ENCODE data around the gene PRELID3B. TPM values are rescaled to one million over a fixed set of nuclear protein-coding genes. Genes with fewer than 3 reads are reported as not detected.

The PRELID3B gene
- total and polyA plus RNA-seq, 2 of the 13 experiments (the other 11 are each of a cell fraction or from before 2014, with no cell fraction given): 23.3 to 42.6 TPM

DNA sequence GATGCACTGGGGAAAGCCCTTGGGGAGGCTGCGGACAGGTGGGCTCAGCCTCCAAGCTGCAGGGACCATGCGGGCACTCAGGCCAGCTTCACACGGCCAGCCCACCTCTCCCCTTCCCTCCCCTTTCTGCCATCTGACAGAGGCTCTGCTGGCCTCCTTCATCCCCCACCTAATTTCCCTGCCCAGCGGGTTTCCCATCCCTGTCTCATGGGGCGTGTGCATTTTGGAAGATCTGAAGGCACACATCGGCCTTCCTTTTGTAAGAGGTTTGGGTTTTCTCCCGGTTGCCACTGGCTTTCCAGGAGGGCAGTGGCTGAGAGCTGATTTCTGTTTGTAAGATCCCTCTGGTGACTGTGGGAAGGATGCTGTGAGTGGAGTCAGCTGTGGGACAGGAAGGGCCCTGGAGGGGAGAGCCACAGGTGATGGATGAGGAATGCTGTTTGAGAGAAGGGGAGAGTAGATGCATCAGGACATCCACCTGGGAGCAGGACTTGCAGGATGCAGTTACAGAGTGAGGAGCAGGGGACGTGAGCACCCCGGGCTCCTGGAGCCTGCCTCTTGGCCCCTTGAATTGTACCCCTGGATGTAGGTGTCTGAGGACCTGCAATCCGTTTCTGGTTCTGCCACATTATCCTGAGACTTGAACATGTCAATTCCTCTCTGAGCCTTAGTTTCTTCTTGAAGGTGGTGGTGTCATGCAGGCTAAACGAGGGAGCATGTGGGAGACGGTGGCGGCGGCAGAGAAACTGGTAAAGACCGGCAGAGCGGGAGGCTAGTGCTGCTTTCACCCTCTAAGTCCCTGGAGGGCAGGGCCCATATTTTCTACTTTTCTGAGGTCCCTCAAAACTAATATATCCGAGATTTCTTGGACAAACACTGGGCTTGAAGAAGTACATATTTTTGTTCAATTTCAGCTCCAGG, 29.3 kb downstream of the PRELID3B start (continued):
- TF ChIP-seq, protein P1, sequence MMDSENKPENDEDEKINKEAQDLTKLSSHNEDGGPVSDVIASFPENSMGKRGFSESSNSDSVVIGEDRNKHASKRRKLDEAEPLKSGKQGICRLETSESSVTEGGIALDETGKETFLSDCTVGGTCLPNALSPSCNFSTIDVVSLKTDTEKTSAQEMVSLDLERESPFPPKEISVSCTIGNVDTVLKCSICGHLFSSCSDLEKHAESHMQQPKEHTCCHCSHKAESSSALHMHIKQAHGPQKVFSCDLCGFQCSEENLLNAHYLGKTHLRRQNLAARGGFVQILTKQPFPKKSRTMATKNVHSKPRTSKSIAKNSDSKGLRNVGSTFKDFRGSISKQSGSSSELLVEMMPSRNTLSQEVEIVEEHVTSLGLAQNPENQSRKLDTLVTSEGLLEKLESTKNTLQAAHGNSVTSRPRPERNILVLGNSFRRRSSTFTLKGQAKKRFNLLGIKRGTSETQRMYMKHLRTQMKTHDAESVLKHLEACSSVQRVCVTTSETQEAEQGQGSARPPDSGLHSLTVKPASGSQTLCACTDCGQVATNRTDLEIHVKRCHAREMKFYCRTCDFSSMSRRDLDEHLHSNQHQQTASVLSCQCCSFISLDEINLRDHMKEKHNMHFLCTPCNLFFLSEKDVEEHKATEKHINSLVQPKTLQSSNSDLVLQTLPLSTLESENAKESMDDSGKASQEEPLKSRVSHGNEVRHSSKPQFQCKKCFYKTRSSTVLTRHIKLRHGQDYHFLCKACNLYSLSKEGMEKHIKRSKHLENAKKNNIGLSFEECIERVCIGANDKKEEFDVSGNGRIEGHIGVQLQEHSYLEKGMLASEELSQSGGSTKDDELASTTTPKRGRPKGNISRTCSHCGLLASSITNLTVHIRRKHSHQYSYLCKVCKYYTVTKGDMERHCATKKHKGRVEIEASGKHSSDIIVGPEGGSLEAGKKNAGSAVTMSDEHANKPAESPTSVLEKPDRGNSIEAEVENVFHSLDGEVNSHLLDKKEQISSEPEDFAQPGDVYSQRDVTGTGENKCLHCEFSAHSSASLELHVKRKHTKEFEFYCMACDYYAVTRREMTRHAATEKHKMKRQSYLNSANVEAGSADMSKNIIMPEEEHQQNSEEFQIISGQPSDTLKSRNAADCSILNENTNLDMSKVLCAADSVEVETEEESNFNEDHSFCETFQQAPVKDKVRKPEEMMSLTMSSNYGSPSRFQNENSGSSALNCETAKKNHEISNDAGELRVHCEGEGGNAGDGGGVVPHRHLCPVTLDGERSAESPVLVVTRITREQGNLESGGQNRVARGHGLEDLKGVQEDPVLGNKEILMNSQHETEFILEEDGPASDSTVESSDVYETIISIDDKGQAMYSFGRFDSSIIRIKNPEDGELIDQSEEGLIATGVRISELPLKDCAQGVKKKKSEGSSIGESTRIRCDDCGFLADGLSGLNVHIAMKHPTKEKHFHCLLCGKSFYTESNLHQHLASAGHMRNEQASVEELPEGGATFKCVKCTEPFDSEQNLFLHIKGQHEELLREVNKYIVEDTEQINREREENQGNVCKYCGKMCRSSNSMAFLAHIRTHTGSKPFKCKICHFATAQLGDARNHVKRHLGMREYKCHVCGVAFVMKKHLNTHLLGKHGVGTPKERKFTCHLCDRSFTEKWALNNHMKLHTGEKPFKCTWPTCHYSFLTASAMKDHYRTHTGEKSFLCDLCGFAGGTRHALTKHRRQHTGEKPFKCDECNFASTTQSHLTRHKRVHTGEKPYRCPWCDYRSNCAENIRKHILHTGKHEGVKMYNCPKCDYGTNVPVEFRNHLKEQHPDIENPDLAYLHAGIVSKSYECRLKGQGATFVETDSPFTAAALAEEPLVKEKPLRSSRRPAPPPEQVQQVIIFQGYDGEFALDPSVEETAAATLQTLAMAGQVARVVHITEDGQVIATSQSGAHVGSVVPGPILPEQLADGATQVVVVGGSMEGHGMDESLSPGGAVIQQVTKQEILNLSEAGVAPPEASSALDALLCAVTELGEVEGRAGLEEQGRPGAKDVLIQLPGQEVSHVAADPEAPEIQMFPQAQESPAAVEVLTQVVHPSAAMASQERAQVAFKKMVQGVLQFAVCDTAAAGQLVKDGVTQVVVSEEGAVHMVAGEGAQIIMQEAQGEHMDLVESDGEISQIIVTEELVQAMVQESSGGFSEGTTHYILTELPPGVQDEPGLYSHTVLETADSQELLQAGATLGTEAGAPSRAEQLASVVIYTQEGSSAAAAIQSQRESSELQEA (CRISPR knock-in tag; IDR thresholded peaks at IDR 0.05; ENCODE audit: not compliant biosample characterization): no peak
- TF ChIP-seq, protein P2, sequence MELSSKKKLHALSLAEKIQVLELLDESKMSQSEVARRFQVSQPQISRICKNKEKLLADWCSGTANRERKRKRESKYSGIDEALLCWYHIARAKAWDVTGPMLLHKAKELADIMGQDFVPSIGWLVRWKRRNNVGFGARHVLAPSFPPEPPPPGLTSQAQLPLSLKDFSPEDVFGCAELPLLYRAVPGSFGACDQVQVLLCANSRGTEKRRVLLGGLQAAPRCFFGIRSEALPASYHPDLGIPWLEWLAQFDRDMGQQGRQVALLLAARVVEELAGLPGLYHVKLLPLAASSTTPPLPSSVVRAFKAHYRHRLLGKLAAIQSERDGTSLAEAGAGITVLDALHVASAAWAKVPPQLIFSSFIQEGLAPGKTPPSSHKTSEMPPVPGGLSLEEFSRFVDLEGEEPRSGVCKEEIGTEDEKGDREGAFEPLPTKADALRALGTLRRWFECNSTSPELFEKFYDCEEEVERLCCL (CRISPR knock-in tag; IDR thresholded peaks at IDR 0.05; ENCODE audit: borderline replicate concordance): no peak
- TF ChIP-seq ZNF546 (CRISPR knock-in tag; conservative IDR thresholded peaks at IDR 0.05): peak; percentile 97
- TF ChIP-seq HCFC1 (IDR thresholded peaks at IDR 0.05; ENCODE audit: low read depth, low read length): no peak
- 0 out of 2 replicates have a peak, but pooled peaks have one; percentile 65 for TF ChIP-seq ZNF430 (CRISPR knock-in tag; IDR thresholded peaks at IDR 0.05)
- no peak for TF ChIP-seq KDM2A (CRISPR knock-in tag; IDR thresholded peaks at IDR 0.05; ENCODE audit: borderline replicate concordance, low read depth)
- no peak for TF ChIP-seq MYC (CRISPR knock-in tag; IDR thresholded peaks at IDR 0.05; ENCODE audit: borderline replicate concordance)
- TF ChIP-seq ATAD3A (CRISPR knock-in tag; IDR thresholded peaks at IDR 0.05): no peak
- TF ChIP-seq THAP11 (CRISPR knock-in tag; IDR thresholded peaks at IDR 0.05): no peak
- peak; percentile 16; the same call in 1 of the 2 replicates for TF ChIP-seq SRY (CRISPR knock-in tag; IDR thresholded peaks at IDR 0.05)
- peak; percentile 5; the same call in 1 of the 2 replicates for TF ChIP-seq GABPB1 (CRISPR knock-in tag; IDR thresholded peaks at IDR 0.05)
- no peak for TF ChIP-seq JUN (CRISPR knock-in tag; IDR thresholded peaks at IDR 0.05)
- TF ChIP-seq, protein P3, sequence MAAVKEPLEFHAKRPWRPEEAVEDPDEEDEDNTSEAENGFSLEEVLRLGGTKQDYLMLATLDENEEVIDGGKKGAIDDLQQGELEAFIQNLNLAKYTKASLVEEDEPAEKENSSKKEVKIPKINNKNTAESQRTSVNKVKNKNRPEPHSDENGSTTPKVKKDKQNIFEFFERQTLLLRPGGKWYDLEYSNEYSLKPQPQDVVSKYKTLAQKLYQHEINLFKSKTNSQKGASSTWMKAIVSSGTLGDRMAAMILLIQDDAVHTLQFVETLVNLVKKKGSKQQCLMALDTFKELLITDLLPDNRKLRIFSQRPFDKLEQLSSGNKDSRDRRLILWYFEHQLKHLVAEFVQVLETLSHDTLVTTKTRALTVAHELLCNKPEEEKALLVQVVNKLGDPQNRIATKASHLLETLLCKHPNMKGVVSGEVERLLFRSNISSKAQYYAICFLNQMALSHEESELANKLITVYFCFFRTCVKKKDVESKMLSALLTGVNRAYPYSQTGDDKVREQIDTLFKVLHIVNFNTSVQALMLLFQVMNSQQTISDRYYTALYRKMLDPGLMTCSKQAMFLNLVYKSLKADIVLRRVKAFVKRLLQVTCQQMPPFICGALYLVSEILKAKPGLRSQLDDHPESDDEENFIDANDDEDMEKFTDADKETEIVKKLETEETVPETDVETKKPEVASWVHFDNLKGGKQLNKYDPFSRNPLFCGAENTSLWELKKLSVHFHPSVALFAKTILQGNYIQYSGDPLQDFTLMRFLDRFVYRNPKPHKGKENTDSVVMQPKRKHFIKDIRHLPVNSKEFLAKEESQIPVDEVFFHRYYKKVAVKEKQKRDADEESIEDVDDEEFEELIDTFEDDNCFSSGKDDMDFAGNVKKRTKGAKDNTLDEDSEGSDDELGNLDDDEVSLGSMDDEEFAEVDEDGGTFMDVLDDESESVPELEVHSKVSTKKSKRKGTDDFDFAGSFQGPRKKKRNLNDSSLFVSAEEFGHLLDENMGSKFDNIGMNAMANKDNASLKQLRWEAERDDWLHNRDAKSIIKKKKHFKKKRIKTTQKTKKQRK (IDR thresholded peaks at IDR 0.05; ENCODE audit: low read length): no peak
- TF ChIP-seq MEIS1 (CRISPR knock-in tag; IDR thresholded peaks at IDR 0.05; ENCODE audit: borderline replicate concordance): no peak; the same call in 1 of the 2 replicates
- peak; percentile 30 for TF ChIP-seq PRPF4 (IDR thresholded peaks at IDR 0.05; ENCODE audit: low read depth, low read length, poor library complexity, severe bottlenecking)
- TF ChIP-seq TCF7 (IDR thresholded peaks at IDR 0.05; ENCODE audit: low read depth): no peak

Data from HepG2 (cell line).